ELF-1 (cell line): Measurements from ENCODE around the gene NKTR.
A peak's percentile ranks its signal among the peaks of the same experiment; 100 is the strongest.

Source experiments
- DNase-seq: peaks from one replicate; pipeline ENCODE4 v3.0.0-alpha.2; 2016; ENCODE audit warnings: low read depth, low spot score

NKTR gene

DNA sequence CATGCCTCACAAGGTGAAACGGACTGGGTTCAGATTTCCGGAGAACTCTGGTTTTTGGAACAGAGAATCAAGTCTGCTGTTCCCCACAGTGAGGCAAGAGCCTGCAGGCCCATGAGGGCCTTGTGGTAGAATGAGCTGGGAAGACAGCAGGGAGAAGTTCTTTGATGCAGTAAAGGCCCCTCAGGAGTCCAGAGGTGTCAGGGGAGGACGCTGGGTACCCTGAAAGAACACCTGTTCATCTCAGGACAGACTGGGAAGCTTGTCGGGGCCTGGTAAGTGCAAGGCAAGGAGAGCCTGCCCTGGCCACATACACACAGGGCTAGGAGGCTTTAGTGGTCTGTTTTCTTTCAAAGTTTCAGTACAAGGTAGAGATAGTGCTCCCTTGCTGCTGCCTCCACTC lies 49.3 kb downstream of the NKTR start:
- DNase-seq = no peak

DNA sequence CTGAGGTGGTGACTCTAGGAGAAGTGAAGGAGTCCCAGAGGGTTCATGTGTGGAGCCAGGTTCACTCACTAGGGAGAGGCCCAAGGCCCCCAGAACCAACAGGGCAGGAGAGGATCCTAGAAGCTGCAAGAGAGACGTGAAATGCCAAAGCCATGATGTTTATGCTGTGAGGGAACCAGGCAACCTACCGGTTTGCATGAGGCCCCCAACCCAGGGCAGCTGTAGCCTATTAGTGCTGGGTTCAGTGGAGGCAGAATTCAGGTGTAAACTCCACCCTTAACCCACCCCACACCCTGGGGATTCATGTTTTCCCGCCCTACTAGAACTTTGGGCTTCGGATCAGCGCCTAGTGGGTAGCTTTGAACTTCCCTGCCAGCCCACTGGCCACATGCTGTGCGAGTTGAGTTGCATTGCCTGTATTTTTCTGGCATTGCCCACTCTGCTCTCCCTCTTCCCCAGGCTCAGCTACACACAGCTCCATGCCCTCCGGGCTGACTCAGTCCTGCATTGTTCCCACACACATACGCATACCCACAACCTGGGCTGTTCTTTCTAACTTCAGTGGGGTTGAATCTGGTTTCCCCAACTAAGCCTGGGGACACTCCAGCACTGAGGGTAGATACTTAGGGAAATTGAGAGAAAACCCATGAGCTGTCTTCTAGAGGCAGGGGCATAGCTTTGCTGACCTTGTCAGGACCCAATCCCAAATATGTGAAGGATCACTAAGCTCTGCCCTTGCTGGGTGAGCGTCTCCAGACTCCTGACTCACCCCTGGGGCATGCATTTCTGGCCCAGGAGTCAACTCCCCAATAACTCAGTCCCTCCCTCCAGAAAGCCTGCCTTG lies 51.0 kb downstream of the NKTR start:
- peak; percentile 89 for DNase-seq

DNA sequence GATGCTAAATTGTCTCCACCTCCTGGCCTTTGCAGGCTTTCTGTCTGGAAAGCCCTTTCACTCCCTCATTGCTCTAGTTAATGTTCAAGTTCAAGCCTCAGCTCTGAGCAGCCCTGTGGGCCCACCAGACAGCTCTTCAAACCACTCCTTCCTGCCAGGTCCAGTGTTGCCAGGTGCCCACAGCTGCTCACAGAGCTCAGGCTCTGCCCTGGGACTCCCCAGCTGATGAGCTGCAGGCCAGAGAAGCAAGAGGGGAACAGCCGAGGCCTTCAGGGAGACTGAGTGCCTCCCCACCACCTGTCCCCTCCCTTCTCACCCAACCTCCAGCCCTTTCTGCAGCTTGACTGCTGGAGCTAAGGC lies 51.7 kb downstream of the NKTR start:
- DNase-seq = no peak

DNA sequence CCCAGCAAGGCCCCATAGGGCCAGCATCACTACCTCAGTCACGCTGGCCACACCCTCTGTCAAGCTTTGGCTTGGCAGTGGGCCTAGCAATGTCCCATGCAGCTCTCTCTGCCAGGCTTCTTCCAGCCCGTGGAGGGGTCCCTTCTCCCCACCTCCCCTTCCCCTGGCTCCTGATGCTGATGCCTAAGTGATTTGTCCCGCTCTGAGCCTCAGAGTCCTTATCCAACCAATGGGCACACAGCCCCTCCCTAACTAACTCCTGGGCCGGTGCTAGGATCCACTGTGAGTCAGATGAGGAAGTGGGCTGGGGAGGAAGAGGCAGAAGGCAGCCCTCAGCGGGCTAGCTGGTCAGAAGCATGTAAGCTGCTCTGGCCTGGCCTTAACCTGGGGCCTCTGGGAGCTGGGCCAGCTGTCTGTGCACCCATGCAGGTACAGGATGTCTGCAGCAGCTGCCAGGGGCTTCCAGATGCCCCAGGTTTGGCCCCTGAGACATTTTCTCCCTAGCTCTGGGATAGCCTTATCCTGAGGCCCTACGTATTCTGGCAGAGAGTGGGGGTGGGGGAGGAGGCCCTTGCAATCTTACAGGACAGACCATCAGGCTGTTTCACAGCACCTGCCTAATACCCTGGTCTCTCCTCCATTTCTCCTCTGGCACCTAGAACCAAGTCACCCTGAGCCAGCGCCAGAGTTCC lies 52.3 kb downstream of the NKTR start:
- DNase-seq = peak; percentile 66

DNA sequence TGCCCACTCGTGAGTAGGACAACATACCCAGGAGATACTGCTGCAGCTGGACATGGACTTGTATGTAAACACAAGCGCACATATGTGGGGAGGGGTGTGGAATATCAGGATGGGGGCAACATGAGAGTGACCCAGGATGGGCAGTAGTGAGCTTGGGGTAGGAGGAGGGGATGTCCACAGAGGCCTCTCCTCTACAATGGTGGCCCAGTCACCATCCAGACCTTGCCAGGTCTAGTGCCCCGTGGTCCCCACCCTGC lies 52.7 kb downstream of the NKTR start:
- no peak for DNase-seq

DNA sequence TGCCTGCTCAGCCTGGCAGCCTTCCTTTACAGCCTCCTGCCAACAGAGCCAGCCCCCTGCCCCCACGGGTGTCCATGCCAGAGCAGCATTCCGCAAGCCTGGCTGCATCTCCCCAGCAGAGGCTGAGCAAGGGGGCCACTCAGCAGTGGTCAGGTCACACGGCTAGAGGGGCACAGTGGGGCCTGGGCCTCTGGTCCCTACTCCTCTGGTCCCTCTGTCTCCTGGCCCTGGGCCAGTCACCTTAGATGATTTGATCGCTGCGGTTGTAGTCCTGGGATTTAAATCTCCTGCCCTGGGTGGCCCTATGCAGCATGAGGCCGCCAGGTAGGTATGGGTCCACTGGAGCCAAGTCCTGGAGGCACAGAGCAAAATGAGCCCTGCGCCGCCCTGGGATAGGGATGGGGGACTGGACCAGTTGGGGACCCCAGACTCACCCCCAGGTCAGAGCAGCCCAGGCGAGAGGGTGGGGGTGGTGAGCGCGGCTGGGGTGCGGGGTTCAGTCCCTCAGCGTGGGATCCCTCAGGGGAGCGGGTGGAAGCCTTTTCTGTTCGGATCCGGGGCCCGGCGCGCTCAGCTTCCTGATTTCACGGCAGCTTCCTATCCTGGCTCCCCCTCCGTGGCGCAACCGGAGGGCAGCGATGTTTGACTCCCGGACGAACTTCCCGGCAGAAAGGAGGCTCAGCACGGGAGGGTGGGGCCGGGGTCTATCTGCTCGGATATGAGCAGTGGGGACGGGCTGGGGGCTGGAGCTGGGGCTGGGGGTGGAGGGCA lies 53.3 kb downstream of the NKTR start, which contains the start of gene ZBTB47:
ZBTB47 (plus strand) TSS at position 138 of the 771 bp plus-strand sequence. CDS start 4,659 bp downstream, outside the sequence.
- DNase-seq = peak; percentile 16

DNA sequence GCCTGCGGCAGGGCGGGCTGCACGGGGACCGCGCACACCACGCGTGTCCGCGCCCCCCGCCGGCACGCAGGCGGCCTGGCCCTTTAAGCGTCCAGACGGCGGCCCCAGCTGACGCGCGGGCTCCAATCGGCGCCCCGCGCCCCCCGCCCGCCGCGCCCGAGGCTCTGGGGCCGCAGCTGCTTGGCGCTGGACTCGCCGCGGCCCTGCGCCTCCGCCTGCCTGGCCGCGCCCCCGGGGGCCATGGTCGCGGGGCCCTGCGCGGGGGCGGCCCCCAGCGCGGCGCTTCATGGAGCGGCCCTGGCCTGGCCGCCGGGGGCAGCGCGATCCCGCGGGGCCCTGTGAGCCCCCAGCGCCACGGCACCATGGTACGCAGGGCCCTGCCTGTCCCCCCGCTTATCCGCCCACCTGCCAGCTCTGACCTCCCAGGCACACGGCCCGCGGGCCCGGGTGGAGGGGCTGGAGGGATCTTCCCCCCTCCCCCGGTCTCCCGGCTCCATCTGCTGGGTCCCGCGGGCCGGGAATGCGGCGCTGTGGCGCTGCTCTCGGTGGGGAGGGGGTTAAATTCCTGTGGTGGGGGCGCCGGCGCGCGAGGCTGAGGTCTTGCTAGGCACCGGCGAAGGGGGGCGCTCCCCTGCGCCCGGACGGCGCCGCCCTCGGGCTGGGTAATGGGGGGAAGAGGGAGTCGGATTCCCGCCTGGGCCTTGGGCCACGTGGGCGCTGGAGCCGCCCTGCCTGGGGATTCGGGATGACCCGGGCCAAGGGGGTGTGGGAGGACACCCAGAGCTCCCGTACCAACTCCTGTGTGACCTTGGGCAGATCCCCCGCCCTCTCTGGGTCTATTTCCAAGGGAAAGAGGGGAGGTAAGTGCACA lies 54.1 kb downstream of the NKTR start:
- peak; percentile 89 for DNase-seq

DNA sequence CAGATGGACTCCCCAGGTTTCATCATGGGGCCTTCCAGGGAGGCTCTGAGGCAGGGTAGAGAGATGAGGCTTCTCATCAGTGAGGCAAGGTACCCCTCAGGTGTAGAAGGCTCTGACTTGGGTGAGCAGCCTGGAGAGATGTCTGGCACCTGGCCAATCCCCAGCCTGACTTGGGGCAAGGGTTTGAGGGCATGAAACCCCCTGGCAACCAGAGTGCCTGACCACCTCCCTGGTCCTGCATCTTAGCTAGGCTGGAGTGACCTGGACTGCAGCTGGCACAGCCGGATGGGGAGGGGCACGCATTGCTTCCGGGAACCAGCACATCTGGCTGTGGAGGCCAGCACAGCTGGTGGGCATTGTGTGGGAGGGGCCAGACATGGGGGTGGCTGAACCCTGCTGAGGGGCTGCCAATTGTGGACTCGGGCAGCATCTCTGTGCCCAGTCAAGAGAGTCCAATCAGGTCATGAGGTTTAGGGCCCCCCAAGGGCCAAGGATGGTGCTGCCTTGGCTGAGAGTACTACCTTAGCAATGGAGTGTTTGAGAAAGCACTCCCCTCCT lies 54.9 kb downstream of the NKTR start:
- DNase-seq = peak; percentile 32

DNA sequence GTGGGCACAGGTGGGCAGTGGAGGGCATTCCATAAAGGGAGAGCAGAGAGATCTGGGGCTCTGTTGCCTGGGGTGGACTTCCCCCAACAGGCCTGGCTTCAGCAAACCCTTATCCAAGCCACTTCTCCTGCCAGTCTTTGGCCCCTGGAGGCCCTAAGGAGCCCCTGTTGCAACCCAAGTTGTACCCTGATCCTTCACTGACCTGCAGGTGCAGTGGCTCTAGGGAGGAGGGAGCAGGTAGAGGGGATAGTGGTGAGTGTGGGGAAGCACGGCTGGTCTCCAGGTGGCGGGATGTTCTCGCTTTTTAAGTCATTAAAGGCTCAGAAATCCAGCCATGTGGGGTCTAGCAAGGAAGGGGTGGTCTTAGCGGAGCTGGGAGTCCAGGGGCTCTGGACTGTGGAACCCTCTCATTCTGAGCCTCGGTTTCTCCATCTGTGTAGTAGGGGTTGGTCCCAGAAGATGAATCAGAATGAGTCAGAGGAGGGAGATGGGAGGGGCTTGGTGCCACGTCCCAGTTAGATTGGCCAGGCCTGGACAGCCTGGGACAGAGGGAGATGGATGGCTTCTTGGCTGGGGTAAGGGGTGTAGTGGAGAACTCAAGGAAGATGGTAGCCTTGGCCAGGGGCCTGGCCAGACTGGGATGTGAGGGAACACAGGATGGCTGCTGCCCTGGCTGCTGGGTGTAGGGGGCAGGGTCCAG lies 55.6 kb downstream of the NKTR start:
- no peak for DNase-seq

DNA sequence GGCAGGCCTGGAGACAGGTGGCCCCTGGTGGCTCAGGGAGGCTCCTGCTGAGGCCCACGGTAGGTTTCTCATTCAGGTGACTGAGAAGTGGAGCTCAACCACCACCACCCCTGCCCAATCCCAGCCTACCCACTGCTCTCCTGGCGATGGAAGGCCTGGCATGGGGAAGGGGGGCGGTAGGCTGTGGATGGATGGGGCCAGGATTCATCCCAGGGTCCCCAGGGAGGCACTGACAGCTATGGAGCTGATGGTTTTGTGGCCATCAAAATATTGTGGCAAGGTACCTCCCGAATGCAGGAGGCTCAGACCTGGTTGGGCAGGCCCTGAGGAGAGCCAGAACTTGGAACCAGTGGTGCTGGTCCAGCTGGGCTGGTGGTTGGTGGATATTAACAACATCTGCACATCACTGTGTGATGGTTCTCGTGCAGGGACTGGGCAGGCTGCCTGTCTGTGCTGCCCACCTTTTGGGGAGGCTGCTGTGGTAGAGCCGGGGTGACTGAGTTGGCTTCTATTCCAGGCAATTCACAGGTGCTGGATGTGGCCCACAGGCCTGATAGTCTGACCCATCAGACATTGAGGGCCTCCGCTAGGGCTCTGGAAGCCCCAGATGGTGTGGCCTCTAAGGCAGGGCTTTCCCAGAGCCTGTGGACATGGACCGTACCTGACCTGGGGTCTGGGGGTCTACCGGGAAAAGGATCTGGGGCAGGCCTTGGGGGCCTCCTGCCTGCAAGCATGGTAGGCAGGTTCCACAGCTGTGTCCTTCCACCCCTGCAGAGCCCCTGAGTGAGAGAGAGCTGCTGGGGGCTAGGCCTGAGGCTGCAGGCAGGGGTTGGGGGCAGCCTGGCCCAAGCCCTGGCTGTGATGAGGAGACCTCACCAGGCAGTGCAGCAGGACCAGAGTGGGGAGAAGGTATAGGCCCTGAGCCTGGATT lies 56.5 kb downstream of the NKTR start:
- no peak for DNase-seq

DNA sequence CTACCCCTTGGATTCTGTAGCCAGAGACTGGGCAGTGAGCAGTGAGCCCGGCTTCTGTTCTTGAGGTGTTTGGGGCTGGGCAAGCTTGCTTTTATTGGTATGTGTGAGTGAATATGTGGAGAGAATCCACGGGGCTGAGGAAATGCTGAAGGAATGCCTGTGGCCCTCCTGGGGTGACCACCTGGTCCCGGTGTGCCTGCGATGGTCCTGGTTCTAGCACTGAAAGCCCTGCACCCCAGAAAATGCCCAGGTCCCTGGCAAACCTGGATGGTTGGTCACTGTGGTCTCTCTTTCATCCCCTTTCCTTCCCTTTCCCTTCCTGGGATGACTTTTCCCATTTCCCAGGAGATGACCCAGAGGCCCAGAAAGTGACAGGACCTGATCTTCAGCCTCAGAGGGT lies 57.2 kb downstream of the NKTR start:
- no peak for DNase-seq

DNA sequence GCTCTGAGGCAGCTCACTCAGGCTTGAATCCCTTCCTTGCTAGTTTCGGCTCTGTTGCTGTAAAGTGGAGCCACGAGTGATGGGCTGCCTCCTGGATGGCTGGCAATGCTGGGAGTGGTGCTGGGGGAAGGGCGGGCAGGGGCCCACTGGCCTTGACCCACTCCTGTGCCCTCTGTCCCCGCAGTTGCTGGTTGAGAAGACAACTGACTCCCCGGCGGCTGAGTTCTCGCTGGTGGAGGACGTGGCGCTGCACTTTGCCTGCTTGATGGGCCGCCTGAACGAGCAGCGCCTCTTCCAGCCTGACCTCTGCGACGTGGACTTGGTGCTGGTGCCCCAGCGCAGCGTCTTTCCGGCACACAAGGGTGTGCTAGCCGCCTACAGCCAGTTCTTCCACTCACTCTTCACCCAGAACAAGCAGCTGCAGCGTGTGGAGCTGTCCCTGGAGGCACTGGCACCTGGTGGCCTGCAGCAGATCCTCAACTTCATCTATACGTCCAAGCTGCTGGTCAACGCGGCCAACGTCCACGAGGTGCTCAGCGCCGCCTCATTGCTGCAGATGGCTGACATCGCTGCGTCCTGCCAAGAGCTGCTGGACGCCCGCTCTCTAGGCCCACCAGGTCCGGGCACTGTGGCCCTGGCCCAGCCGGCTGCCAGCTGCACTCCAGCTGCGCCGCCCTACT lies 57.7 kb downstream of the NKTR start:
- peak; percentile 32 for DNase-seq

DNA sequence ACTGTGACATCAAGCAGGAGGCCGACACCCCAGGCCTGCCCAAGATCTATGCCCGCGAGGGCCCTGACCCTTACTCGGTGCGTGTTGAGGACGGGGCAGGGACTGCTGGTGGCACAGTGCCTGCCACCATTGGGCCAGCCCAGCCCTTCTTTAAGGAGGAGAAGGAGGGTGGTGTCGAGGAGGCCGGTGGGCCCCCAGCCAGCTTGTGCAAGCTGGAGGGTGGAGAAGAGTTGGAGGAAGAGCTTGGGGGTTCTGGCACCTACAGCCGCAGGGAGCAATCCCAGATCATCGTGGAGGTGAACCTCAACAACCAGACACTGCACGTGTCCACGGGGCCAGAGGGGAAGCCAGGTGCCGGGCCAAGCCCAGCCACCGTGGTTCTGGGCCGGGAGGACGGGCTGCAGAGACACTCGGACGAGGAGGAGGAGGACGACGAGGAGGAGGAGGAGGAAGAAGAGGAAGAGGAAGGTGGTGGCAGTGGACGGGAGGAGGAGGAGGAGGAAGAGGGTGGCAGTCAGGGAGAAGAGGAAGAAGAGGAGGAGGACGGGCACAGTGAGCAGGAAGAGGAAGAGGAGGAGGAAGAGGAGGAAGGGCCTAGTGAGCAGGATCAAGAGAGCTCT lies 58.4 kb downstream of the NKTR start:
- DNase-seq = no peak

DNA sequence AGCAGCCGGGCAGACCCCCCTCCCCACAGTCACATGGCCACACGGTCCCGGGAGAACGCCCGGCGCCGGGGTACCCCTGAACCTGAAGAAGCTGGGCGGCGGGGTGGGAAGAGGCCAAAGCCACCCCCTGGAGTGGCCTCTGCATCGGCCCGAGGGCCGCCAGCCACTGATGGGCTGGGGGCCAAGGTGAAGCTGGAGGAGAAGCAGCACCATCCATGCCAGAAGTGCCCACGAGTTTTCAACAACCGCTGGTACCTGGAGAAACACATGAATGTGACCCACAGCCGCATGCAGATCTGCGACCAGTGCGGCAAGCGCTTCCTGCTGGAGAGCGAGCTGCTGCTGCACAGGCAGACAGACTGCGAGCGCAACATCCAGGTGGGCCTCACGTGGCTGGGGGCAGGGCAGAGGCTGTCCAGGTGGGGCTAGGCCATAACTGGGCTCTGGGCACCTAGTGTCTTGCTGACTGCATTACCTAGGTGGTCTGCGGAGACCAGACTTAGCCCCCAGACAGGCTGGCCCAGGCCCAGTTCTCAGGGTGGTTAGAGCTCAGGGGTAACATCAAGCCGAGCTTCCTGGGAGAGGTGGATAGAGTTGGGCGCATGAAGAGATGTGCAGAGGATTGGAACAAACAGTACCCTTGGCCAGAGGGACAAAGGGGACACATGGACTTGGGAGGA lies 59.1 kb downstream of the NKTR start:
- no peak for DNase-seq

DNA sequence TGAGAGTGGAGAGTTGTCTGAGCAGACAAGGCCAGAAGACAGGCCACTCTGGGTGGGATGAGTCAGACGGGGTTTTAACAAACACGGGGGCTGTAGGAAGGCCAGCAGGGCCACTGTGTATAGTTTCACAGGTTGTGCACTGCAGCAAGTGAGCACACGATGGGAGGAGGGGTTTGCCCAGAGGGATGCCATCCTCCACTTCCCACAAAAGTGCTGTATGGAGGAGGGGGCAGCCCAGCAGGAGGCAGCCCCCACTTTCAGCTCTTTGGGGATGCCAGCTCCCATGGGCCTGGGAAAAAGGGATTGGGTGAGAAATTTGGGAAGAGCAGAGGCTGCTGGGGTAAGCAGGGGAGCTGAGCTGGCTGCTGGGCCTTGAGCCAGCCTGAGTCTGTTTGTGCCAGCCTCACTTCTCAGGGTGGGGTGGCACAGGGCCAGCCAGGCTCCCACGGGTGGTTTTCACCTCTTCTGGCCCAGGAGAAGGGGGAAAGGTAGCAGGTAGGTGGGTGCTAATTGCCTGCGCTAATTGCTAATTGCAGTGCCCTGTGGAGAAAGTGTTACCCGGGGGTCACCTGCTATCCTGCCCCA lies 59.7 kb downstream of the NKTR start:
- no peak for DNase-seq

DNA sequence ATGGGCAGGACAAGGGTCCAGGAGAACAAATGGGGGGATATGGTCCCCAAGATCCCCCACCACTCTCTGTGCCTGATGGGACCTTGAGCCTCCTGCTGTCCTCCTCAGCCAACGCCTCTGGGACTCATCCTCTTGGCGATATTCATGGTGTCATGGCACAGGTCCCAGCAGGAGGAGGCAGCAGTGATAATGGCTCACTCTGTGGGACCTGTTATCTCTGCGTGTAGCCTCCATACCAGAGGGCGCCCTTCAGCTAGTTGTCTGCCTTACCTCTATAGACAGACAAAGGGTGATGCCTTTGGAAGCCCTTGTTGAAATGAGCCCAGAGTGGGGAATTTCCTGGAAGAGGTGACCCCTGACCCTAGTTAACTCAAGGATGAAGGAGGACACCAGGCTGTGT lies 60.4 kb downstream of the NKTR start:
- peak; percentile 34 for DNase-seq

DNA sequence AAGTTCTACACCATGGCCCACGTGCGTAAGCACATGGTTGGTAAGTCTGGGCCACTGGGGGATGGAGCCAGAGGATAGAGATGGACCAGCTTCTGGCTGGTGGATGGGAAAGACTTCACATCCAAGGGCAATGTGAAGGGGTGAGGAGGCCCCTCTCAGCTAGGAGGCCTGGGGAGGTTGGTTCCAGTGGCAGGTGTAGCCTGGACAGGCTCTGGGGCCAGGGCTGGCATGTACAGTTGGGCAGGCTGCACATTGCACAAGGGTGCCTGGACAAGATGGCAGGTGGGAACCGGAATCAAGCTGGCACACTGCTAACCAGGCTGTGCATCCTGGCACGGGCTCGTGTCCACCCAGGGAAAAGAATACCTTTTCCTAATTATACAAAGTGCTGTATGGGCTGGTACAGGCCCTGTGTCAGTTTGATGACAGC lies 61.1 kb downstream of the NKTR start:
- DNase-seq = no peak
